Femur (tissue), 1 donor: ENCODE measurements around the gene OTOA.
"Not testable (repeated sequence)": the region's sequence is repeated elsewhere in the genome, so short reads cannot be mapped to it uniquely, and the experiment has no call there.

ENCODE experiments used
- DNase-seq: peaks from one replicate; pipeline ENCODE4 v3.0.0-alpha.2; 2017

OTOA gene

GRCh38 chr16:21727344-21727743 lies 63.6 kb downstream of the OTOA start:
- DNase-seq = no peak

- DNase-seq = not testable (repeated sequence)
These were observed 67.5 kb downstream of the OTOA start for GRCh38 chr16:21731233-21731632.

- not testable (repeated sequence) for DNase-seq
These were observed 76.9 kb downstream of the OTOA start for GRCh38 chr16:21740637-21741036.

GRCh38 chr16:21756192-21757079 lies 92.7 kb downstream of the OTOA start:
- DNase-seq = not testable (repeated sequence)

GRCh38 chr16:21757080-21757671 lies 93.4 kb downstream of the OTOA start:
- not testable (repeated sequence) for DNase-seq

GRCh38 chr16:21768280-21768679 lies 104.5 kb downstream of the OTOA start:
- DNase-seq = not testable (repeated sequence)

GRCh38 chr16:21768810-21769209 lies 105.0 kb downstream of the OTOA start:
- not testable (repeated sequence) for DNase-seq

GRCh38 chr16:21769284-21769683 lies 105.5 kb downstream of the OTOA start:
- not testable (repeated sequence) for DNase-seq

- DNase-seq = not testable (repeated sequence)
These were observed 106.8 kb downstream of the OTOA start for GRCh38 chr16:21770584-21770983.

- not testable (repeated sequence) for DNase-seq
These were observed 108.9 kb downstream of the OTOA start for GRCh38 chr16:21772547-21773206.

- DNase-seq = not testable (repeated sequence)
These were observed 109.4 kb downstream of the OTOA start for GRCh38 chr16:21773207-21773553.

- DNase-seq = not testable (repeated sequence)
These were observed 116.8 kb downstream of the OTOA start for GRCh38 chr16:21780525-21780924.

GRCh38 chr16:21790506-21790905 lies 126.7 kb downstream of the OTOA start:
- DNase-seq = not testable (repeated sequence)

GRCh38 chr16:21793310-21793709 lies 129.5 kb downstream of the OTOA start:
- not testable (repeated sequence) for DNase-seq

- not testable (repeated sequence) for DNase-seq
These were observed 134.8 kb downstream of the OTOA start for GRCh38 chr16:21798601-21799000.

GRCh38 chr16:21801538-21802374 lies 138.0 kb downstream of the OTOA start:
- DNase-seq = not testable (repeated sequence)

GRCh38 chr16:21802375-21802663 lies 138.6 kb downstream of the OTOA start:
- not testable (repeated sequence) for DNase-seq
